Kidney epithelial cell (primary cell): ENCODE measurements around the gene CTIF. TPM values are rescaled to one million over a fixed set of nuclear protein-coding genes. Genes with fewer than 3 reads are reported as not detected.

Source experiments
- DNase-seq: peaks from one replicate; pipeline ENCODE4 v3.0.0-alpha.2; 2010; ENCODE audit warnings: low read depth
- H3K27me3 ChIP-seq: 2 replicates; pipeline ENCODE4 v1.6.0; 2011; ENCODE audit warnings: low read length; ENCODE audit not compliant: control insufficient read depth, insufficient read depth
- H3K36me3 ChIP-seq: 2 replicates; pipeline ENCODE4 v1.5.1; 2011; ENCODE audit warnings: low read length; ENCODE audit not compliant: control insufficient read depth, insufficient read depth
- H3K4me3 ChIP-seq: 2 replicates; pipeline ENCODE4 v1.5.1; 2011; ENCODE audit warnings: low read depth, mild to moderate bottlenecking, control low read depth, low read length
- total RNA-seq: library from RNA; depleted of rRNA; stranded (reverse); fragments of >200 nt; gene quantifications from 2 replicates; pipeline ENCODE4 v1.2.3, GENCODE V29; 2015
- TF ChIP-seq, protein P1 (sequence below): IDR thresholded peaks from 2 replicates; pipeline ENCODE4 v1.5.1; 2011; ENCODE audit warnings: mild to moderate bottlenecking, moderate library complexity, low read length, control low read depth, inconsistent platforms; ENCODE audit not compliant: insufficient read depth, poor library complexity, severe bottlenecking

Gene CTIF
- total RNA-seq, 1 donor from 2014 or later, result 24.3 TPM

GRCh38 chr18:48570313-48570712 is 31.5 kb downstream of the CTIF start:
- Histone ChIP-seq H3K27me3 (no peaks in the 10 kb centered on the region), H3K36me3 (no peaks in the 10 kb centered on the region), H3K4me3 (no peak overlapping the region)
- TF ChIP-seq, protein P1, sequence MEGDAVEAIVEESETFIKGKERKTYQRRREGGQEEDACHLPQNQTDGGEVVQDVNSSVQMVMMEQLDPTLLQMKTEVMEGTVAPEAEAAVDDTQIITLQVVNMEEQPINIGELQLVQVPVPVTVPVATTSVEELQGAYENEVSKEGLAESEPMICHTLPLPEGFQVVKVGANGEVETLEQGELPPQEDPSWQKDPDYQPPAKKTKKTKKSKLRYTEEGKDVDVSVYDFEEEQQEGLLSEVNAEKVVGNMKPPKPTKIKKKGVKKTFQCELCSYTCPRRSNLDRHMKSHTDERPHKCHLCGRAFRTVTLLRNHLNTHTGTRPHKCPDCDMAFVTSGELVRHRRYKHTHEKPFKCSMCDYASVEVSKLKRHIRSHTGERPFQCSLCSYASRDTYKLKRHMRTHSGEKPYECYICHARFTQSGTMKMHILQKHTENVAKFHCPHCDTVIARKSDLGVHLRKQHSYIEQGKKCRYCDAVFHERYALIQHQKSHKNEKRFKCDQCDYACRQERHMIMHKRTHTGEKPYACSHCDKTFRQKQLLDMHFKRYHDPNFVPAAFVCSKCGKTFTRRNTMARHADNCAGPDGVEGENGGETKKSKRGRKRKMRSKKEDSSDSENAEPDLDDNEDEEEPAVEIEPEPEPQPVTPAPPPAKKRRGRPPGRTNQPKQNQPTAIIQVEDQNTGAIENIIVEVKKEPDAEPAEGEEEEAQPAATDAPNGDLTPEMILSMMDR, result no peak
- no peak for DNase-seq

DNA sequence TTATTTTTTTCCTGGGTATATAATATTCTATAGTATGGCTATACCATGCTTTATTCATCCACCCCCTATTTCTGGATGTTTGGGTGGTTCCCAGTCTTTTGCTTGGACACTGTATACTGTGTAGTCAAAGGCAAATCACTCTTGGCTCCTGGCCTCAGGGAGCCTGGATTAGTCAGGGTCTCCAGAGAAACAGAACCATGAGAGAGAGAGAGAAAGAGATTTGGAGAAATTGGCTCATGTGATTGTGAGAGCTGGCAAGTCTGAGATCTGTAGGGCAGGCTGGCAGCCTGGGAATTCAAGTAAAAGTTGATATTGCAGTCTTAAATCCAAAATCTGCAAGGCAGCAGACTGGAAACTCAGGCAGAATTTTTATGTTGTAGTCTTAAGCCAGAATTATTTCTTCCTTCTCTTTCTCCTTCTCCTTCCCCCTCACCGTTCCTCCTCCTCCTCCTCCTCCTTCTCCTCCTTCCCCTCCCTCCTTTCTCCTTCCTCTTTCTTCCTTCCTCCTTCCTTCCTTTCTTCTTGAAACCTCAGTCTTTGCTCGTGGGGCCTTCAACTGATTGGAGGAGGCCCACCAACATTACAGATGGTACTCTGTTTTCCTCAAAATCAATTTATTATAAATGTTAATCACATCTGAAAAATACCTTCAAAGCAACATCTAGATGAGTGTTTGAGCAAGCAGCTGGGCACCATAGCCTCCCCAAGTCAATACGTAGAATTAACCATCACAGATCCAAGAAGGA is 33.0 kb downstream of the CTIF start:
- Histone ChIP-seq H3K36me3 (no peaks in the 10 kb centered on the region), H3K4me3 (no peak overlapping the region), H3K27me3 (no peaks in the 10 kb centered on the region)
- no peak for DNase-seq
- TF ChIP-seq, protein P1, result no peak

- TF ChIP-seq, protein P1, result no peak
- Histone ChIP-seq H3K27me3 (no peaks in the 10 kb centered on the region), H3K36me3 (no peaks in the 10 kb centered on the region), H3K4me3 (no peak overlapping the region)
- no peak for DNase-seq
Observed at GRCh38 chr18:48572402-48573126, 33.7 kb downstream of the CTIF start.

DNA sequence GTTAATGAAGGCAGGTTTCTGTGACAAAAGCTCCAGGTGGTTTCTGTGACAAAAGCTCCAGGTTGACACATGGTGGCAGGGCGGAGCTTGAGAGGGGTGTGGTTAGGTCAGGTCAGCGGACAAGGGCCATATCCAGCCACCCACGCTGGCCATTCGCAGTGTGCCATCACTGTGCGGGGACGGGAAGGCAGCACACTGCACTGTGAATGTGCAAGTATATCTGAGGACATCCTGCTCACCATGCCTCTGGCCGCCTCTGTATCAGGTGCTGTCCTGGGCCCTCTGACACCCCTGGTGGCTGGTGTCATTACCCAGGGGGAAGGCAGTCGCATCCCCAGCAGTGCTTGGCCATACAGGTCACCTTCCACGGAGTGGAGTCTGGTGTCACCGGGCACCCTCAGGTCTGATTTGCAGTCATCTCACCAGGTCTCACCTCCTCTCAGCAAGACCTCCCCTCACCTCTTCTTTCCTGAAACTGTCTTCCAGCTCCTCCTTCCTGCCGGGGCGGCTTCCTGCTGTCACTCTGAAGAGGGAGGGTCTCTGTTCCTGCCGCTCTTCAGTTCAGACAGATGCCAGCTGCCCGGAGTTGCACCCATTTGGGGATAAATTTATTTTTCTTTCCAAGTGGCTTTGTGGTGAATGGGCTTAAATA is 34.9 kb downstream of the CTIF start:
- DNase-seq, result no peak
- Histone ChIP-seq H3K36me3 (no peaks in the 10 kb centered on the region), H3K27me3 (no peaks in the 10 kb centered on the region), H3K4me3 (no peak overlapping the region)
- TF ChIP-seq, protein P1, result no peak

GRCh38 chr18:48574667-48575300 is 36.0 kb downstream of the CTIF start:
- Histone ChIP-seq H3K27me3 (no peaks in the 10 kb centered on the region), H3K4me3 (no peak overlapping the region), H3K36me3 (no peaks in the 10 kb centered on the region)
- DNase-seq, result no peak
- TF ChIP-seq, protein P1, result no peak
